Measurements from ENCODE around the gene CALML6.

CALML6 gene

GRCh38 chr1:1939296-1940122 is 24.4 kb downstream of the CALML6 start:
- Histone ChIP-seq H4K20me1 (ENCODE audit: insufficient read depth, low read length) (no peaks in the 10 kb centered on the region), H2AFZ (ENCODE audit: low read length) (no peak overlapping the region), H3K4me1 (ENCODE audit: insufficient read depth, low read length, severe bottlenecking) (peaks cover 16% of the 10 kb centered on the region), H3K79me2 (ENCODE audit: insufficient read depth, low read length) (no peaks in the 10 kb centered on the region), H3F3A (ENCODE audit: insufficient read depth, low read length) (no peaks in the 10 kb centered on the region), H3K27ac (ENCODE audit: low read depth, low read length, poor library complexity, severe bottlenecking) (no peak overlapping the region), H3K9ac (ENCODE audit: low read length) (no peak overlapping the region), H3K9me2 (ENCODE audit: low read depth, low read length) (no peaks in the 10 kb centered on the region), H3K36me3 (ENCODE audit: insufficient read depth, low read length) (no peaks in the 10 kb centered on the region), H3K4me3 (ENCODE audit: low read depth, low read length, poor library complexity, severe bottlenecking) (no peak overlapping the region), H3K27me3 (ENCODE audit: insufficient read depth, low read length) (peaks cover 5% of the 10 kb centered on the region; the same call in 1 of the 2 replicates), H3K4me2 (ENCODE audit: low read length) (no peak overlapping the region), H3K9me3 (ENCODE audit: low read length) (no peaks in the 10 kb centered on the region)
- TF ChIP-seq EZH2 (IDR thresholded peaks at IDR 0.05; ENCODE audit: borderline replicate concordance, low read length) (no peak), CTCF (IDR thresholded peaks at IDR 0.05; ENCODE audit: low read length) (no peak)

- H3K9me2 ChIP-seq (ENCODE audit: low read depth, low read length), result no peaks in the 10 kb centered on the region
- H3K9me3 ChIP-seq (ENCODE audit: low read length), result no peaks in the 10 kb centered on the region
- no peaks in the 10 kb centered on the region for H3K79me2 ChIP-seq (ENCODE audit: insufficient read depth, low read length)
- no peak overlapping the region for H3K9ac ChIP-seq (ENCODE audit: low read length)
- no peak for TF ChIP-seq EZH2 (IDR thresholded peaks at IDR 0.05; ENCODE audit: borderline replicate concordance, low read length)
- TF ChIP-seq CTCF (IDR thresholded peaks at IDR 0.05; ENCODE audit: low read length), result no peak
- no peak overlapping the region for H2AFZ ChIP-seq (ENCODE audit: low read length)
- H4K20me1 ChIP-seq (ENCODE audit: insufficient read depth, low read length), result no peaks in the 10 kb centered on the region
- H3K4me1 ChIP-seq (ENCODE audit: insufficient read depth, low read length, severe bottlenecking), result peaks cover 16% of the 10 kb centered on the region
- H3K4me2 ChIP-seq (ENCODE audit: low read length), result no peak overlapping the region
- H3K27me3 ChIP-seq (ENCODE audit: insufficient read depth, low read length), result peaks cover 5% of the 10 kb centered on the region; the same call in 1 of the 2 replicates
- H3K27ac ChIP-seq (ENCODE audit: low read depth, low read length, poor library complexity, severe bottlenecking), result no peak overlapping the region
- H3F3A ChIP-seq (ENCODE audit: insufficient read depth, low read length), result no peaks in the 10 kb centered on the region
- no peaks in the 10 kb centered on the region for H3K36me3 ChIP-seq (ENCODE audit: insufficient read depth, low read length)
- no peak overlapping the region for H3K4me3 ChIP-seq (ENCODE audit: low read depth, low read length, poor library complexity, severe bottlenecking)
Observed at GRCh38 chr1:1940123-1940425, 25.0 kb downstream of the CALML6 start.

- TF ChIP-seq EZH2 (IDR thresholded peaks at IDR 0.05; ENCODE audit: borderline replicate concordance, low read length) (no peak), CTCF (IDR thresholded peaks at IDR 0.05; ENCODE audit: low read length) (no peak)
- H3K4me1 ChIP-seq (ENCODE audit: insufficient read depth, low read length, severe bottlenecking), result peaks cover 16% of the 10 kb centered on the region
- H3K4me3 ChIP-seq (ENCODE audit: low read depth, low read length, poor library complexity, severe bottlenecking), result no peak overlapping the region
- no peak overlapping the region for H3K27ac ChIP-seq (ENCODE audit: low read depth, low read length, poor library complexity, severe bottlenecking)
- no peaks in the 10 kb centered on the region for H3F3A ChIP-seq (ENCODE audit: insufficient read depth, low read length)
- no peaks in the 10 kb centered on the region for H3K79me2 ChIP-seq (ENCODE audit: insufficient read depth, low read length)
- no peaks in the 10 kb centered on the region for H3K9me3 ChIP-seq (ENCODE audit: low read length)
- no peak overlapping the region for H3K4me2 ChIP-seq (ENCODE audit: low read length)
- H3K27me3 ChIP-seq (ENCODE audit: insufficient read depth, low read length), result peaks cover 5% of the 10 kb centered on the region; the same call in 1 of the 2 replicates
- H3K9me2 ChIP-seq (ENCODE audit: low read depth, low read length), result no peaks in the 10 kb centered on the region
- no peak overlapping the region for H2AFZ ChIP-seq (ENCODE audit: low read length)
- H3K9ac ChIP-seq (ENCODE audit: low read length), result no peak overlapping the region
- H4K20me1 ChIP-seq (ENCODE audit: insufficient read depth, low read length), result no peaks in the 10 kb centered on the region
- H3K36me3 ChIP-seq (ENCODE audit: insufficient read depth, low read length), result no peaks in the 10 kb centered on the region
Observed at GRCh38 chr1:1941211-1941841, 26.3 kb downstream of the CALML6 start.

Measured in OCI-LY1 (cell line).